ENCODE results near the gene CRB2. TPM values are rescaled to one million over a fixed set of nuclear protein-coding genes. Genes with fewer than 3 reads are reported as not detected.

CRB2 gene
- total and polyA plus RNA-seq, 2 donors (not counting 1 experiment from before 2014, with no cell fraction given), result 1.4 to 2.4 TPM

- no peak overlapping the region for H2AFZ ChIP-seq (ENCODE audit: insufficient read depth, low read depth, low read length, poor library complexity, severe bottlenecking)
- H3K27ac ChIP-seq (ENCODE audit: low read length in 2 of 2), result no peak overlapping the region
- no peaks in the 10 kb centered on the region for H4K20me1 ChIP-seq (ENCODE audit: control insufficient read depth, insufficient read depth, low read length, poor library complexity, severe bottlenecking)
- Mint-ChIP-seq H3K4me3 (no peak overlapping the region), H3K27me3 (no peaks in the 10 kb centered on the region), H3K4me1 (peaks cover 58% of the 10 kb centered on the region), H3K9me3 (ENCODE audit: insufficient read depth) (no peaks in the 10 kb centered on the region), H3K27ac (peak overlapping the region; percentile 79)
- intact Hi-C loops (cut with micrococcal nuclease), result no loop called here
- no peaks in the 10 kb centered on the region for H3K79me2 ChIP-seq (ENCODE audit: control insufficient read depth, insufficient read depth, low read length)
- TF ChIP-seq CTCF (IDR thresholded peaks at IDR 0.05) (no peak), EZH2 (IDR thresholded peaks at IDR 0.05; ENCODE audit: borderline replicate concordance, insufficient read depth, low read depth, low read length, poor library complexity, severe bottlenecking) (no peak)
- no peak overlapping the region for H3K4me2 ChIP-seq (replicated peaks; ENCODE audit: low read depth, low read length, poor library complexity, severe bottlenecking)
- H3K9me3 ChIP-seq (ENCODE audit: control extremely low read depth in 1 of 3, control insufficient read depth in 2 of 3, insufficient read depth in 1 of 3, low read length in 2 of 3), result no peaks in the 10 kb centered on the region
- H3K9ac ChIP-seq (ENCODE audit: low read length), result no peak overlapping the region
- POLR2A ChIA-PET, result no interaction called here
- H3K36me3 ChIP-seq (replicated peaks in 1 of 2; ENCODE audit: control extremely low read depth in 1 of 2, control insufficient read depth in 1 of 2, extremely low read depth in 1 of 2, insufficient read depth in 2 of 2, low read length in 1 of 2), result no peaks in the 10 kb centered on the region
- CTCF ChIA-PET, result interaction anchor here (2.1 kb wide), 1 partner anchor 22 kb away, joined by 5 read pairs; no protein-coding TSS in a partner anchor
- H3K27me3 ChIP-seq (replicated peaks in 1 of 4; ENCODE audit: control extremely low read depth in 1 of 4, control insufficient read depth in 3 of 4, insufficient read depth in 4 of 4, low read length in 3 of 4), result no peaks in the 10 kb centered on the region
- ATAC-seq (ENCODE audit: low read depth) (no peak), DNase-seq (no peak)
- peaks cover 27 to 38% of the 10 kb centered on the region in 2 donors for H3K4me1 ChIP-seq (ENCODE audit: control insufficient read depth in 2 of 2, insufficient read depth in 2 of 2, low read length in 2 of 2)
- no peak overlapping the region for H3K4me3 ChIP-seq (ENCODE audit: control extremely low read depth in 1 of 5, extremely low read depth in 1 of 5, insufficient read depth in 1 of 5, low read depth in 2 of 5, low read length in 4 of 5)
- 100% methylated on average over 2 of the region's 2 CpGs for WGBS (ENCODE audit: insufficient coverage)
Measured at GRCh38 chr9:123315635-123316034, 40.4 kb upstream of the CRB2 start.

- peak overlapping the region; percentile 24 for H3K4me2 ChIP-seq (replicated peaks; ENCODE audit: low read depth, low read length, poor library complexity, severe bottlenecking)
- intact Hi-C loops (cut with micrococcal nuclease), result no loop called here
- H3K4me3 ChIP-seq (ENCODE audit: control extremely low read depth in 1 of 5, extremely low read depth in 1 of 5, insufficient read depth in 1 of 5, low read depth in 2 of 5, low read length in 4 of 5), result no peak overlapping the region
- POLR2A ChIA-PET, result no interaction called here
- H3K9ac ChIP-seq (ENCODE audit: low read length), result no peak overlapping the region
- H3K36me3 ChIP-seq (replicated peaks in 1 of 2; ENCODE audit: control extremely low read depth in 1 of 2, control insufficient read depth in 1 of 2, extremely low read depth in 1 of 2, insufficient read depth in 2 of 2, low read length in 1 of 2), result no peaks in the 10 kb centered on the region
- CTCF ChIA-PET, result interaction anchor here (1.2 to 2.1 kb wide), 2 partner anchors 22 to 38 kb away, joined by 3 to 5 read pairs; no protein-coding TSS in a partner anchor
- H3K79me2 ChIP-seq (ENCODE audit: control insufficient read depth, insufficient read depth, low read length), result no peaks in the 10 kb centered on the region
- Mint-ChIP-seq H3K4me1 (peaks cover 63% of the 10 kb centered on the region), H3K9me3 (ENCODE audit: insufficient read depth) (no peaks in the 10 kb centered on the region), H3K27ac (peak overlapping the region; percentile 79), H3K4me3 (peak overlapping the region; percentile 49), H3K27me3 (no peaks in the 10 kb centered on the region)
- no peaks in the 10 kb centered on the region for H3K27me3 ChIP-seq (replicated peaks in 1 of 4; ENCODE audit: control extremely low read depth in 1 of 4, control insufficient read depth in 3 of 4, insufficient read depth in 4 of 4, low read length in 3 of 4)
- no peak overlapping the region for H3K27ac ChIP-seq (ENCODE audit: low read length in 2 of 2)
- TF ChIP-seq CTCF (IDR thresholded peaks at IDR 0.05) (no peak), EZH2 (IDR thresholded peaks at IDR 0.05; ENCODE audit: borderline replicate concordance, insufficient read depth, low read depth, low read length, poor library complexity, severe bottlenecking) (no peak)
- WGBS (ENCODE audit: insufficient coverage), result no CpG with 5 or more reads among the region's 7 CpGs
- no peaks in the 10 kb centered on the region for H4K20me1 ChIP-seq (ENCODE audit: control insufficient read depth, insufficient read depth, low read length, poor library complexity, severe bottlenecking)
- no peaks in the 10 kb centered on the region for H3K9me3 ChIP-seq (ENCODE audit: control extremely low read depth in 1 of 3, control insufficient read depth in 2 of 3, insufficient read depth in 1 of 3, low read length in 2 of 3)
- ATAC-seq (ENCODE audit: low read depth) (peak; percentile 54), DNase-seq (no peak)
- no peak overlapping the region for H2AFZ ChIP-seq (ENCODE audit: insufficient read depth, low read depth, low read length, poor library complexity, severe bottlenecking)
- H3K4me1 ChIP-seq (ENCODE audit: control insufficient read depth in 2 of 2, insufficient read depth in 2 of 2, low read length in 2 of 2), result peaks cover 28 to 44% of the 10 kb centered on the region in 2 donors
Measured at GRCh38 chr9:123316053-123316718, 39.8 kb upstream of the CRB2 start.
